PC-3 (cell line): ENCODE measurements around the gene LIN7B. TPM values are rescaled to one million over a fixed set of nuclear protein-coding genes. Genes with fewer than 3 reads are reported as not detected.

Experiments
- ATAC-seq: fragments of 200-7000 bp; cut with Tn5 transposase; 2 replicates; pipeline ENCODE4 v1.9.1; 2020; ENCODE audit warnings: mild to moderate bottlenecking, moderate library complexity
- BruUV-seq: library from RNA; stranded (reverse); fragments of 400-500 nt; replicated peaks from 2 replicates; lab custom pipeline; 2021; lab: Mats Ljungman, UMichigan
- CTCF ChIA-PET: fragments of 300-600 bp; sonication (Branson Sonifier 250); formaldehyde crosslinking; loops from one replicate; lab custom pipeline; 2022; ENCODE audit warnings: antibody characterized with exemption; lab: Charles Lee
- POLR2A ChIA-PET: fragments of 300-600 bp; sonication (Branson Sonifier 250); formaldehyde crosslinking; loops from one replicate; lab custom pipeline; 2022; ENCODE audit warnings: antibody characterized with exemption; ENCODE audit not compliant: unreplicated experiment; lab: Charles Lee
- DNase-seq: peaks from one replicate; pipeline ENCODE4 v3.0.0-alpha.2; 2015
- H2AFZ ChIP-seq: fragments of 300-600 bp; sonication (generic); 2 replicates; pipeline ENCODE4 v1.6.0; 2016; ENCODE audit warnings: antibody characterized with exemption, low read length
- H3F3A ChIP-seq: fragments of 300-600 bp; sonication (generic); one replicate; pipeline ENCODE4 v1.6.0; 2017; ENCODE audit warnings: antibody characterized with exemption, low read length, control low read depth, mild to moderate bottlenecking; ENCODE audit not compliant: unreplicated experiment
- H3K27ac ChIP-seq: fragments of 300-600 bp; sonication (generic); 2 replicates; pipeline ENCODE4 v1.5.1; 2016; ENCODE audit warnings: mild to moderate bottlenecking, low read length
- H3K27me3 ChIP-seq: fragments of 300-600 bp; sonication (generic); 2 replicates; pipeline ENCODE4 v1.6.1; 2016; ENCODE audit warnings: low read length, mixed read lengths
- H3K36me3 ChIP-seq: fragments of 300-600 bp; sonication (generic); 2 replicates; pipeline ENCODE4 v1.6.1; 2016; ENCODE audit warnings: low read depth, mixed run types, low read length, mixed read lengths
- H3K4me1 ChIP-seq: fragments of 300-600 bp; sonication (generic); 2 replicates; pipeline ENCODE4 v1.5.1; 2016; ENCODE audit warnings: low read length; ENCODE audit not compliant: insufficient read depth
- H3K4me2 ChIP-seq: fragments of 300-600 bp; sonication (generic); 2 replicates; pipeline ENCODE4 v1.6.0; 2016; ENCODE audit warnings: low read length
- H3K4me3 ChIP-seq: fragments of 300-600 bp; sonication (generic); 2 replicates; pipeline ENCODE4 v1.5.1; 2016; ENCODE audit warnings: mild to moderate bottlenecking, low read length, mixed read lengths
- H3K79me2 ChIP-seq: fragments of 300-600 bp; sonication (generic); 2 replicates; pipeline ENCODE4 v1.6.1; 2017; ENCODE audit warnings: low read length, mixed read lengths
- H3K9ac ChIP-seq: fragments of 300-600 bp; sonication (generic); 2 replicates; pipeline ENCODE4 v1.6.0; 2016; ENCODE audit warnings: mild to moderate bottlenecking, low read length
- H3K9me2 ChIP-seq: fragments of 300-600 bp; sonication (generic); replicated peaks from 2 replicates; pipeline ENCODE4 v1.6.1; 2016; ENCODE audit warnings: mixed run types, low read length, mixed read lengths
- H3K9me3 ChIP-seq: fragments of 300-600 bp; sonication (generic); 2 replicates; pipeline ENCODE4 v1.6.1; 2016; ENCODE audit warnings: low read length, mixed read lengths
- H4K20me1 ChIP-seq: fragments of 300-600 bp; sonication (generic); 2 replicates; pipeline ENCODE4 v1.6.1; 2016; ENCODE audit warnings: low read length, mixed read lengths
- EZH2 ChIP-seq: fragments of 300-600 bp; sonication (generic); IDR thresholded peaks from one replicate; pipeline ENCODE4 v1.6.1; 2017; ENCODE audit warnings: antibody characterized with exemption, mild to moderate bottlenecking, low read length; ENCODE audit not compliant: unreplicated experiment
- EZH2phosphoT487 ChIP-seq: fragments of 300-600 bp; sonication (generic); IDR thresholded peaks from 2 replicates; pipeline ENCODE4 v1.6.1; 2018; ENCODE audit warnings: mild to moderate bottlenecking, antibody characterized with exemption, low read length, borderline replicate concordance
- intact Hi-C: fragments of 100-400 bp; cut with micrococcal nuclease; formaldehyde crosslinking; loops from 2 replicates; pipeline ENCODE4 v1.9.0; 2023
- total RNA-seq: library from RNA; depleted of rRNA; stranded (reverse); fragments of >200 nt; gene quantifications from 2 replicates; pipeline ENCODE4 v1.2.3, GENCODE V29; 2014
- TF ChIP-seq, protein P1 (sequence below): fragments of 300-600 bp; sonication (generic); conservative IDR thresholded peaks from 2 replicates; pipeline ENCODE4 v1.5.1; 2017; ENCODE audit warnings: antibody characterized with exemption, low read depth, mild to moderate bottlenecking, low read length

LIN7B gene
- total RNA-seq, 1 experiment from 2014 or later: 11.6 TPM

DNA sequence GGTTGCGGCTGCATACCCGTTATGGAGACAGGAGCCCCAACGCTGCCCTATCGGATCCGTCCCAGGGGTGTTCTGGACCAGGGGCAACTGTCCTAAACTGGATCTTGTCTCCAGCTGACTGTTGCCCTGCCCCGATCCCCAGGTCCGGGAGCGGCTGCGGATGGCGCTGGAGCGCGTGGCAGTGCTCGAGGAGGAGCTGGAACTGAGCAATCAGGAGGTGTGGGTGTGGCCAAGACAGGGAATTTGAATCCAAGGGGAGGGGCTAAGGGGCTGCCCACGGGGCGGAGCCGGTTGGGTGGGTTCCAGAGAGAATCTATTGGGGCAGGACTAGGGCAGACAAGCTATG, 15.0 kb downstream of the LIN7B start:
- ATAC-seq: no peak
- Histone ChIP-seq H3K4me2 (no peak overlapping the region), H3K79me2 (no peaks in the 10 kb centered on the region), H3K27me3 (no peaks in the 10 kb centered on the region), H3K4me3 (no peak overlapping the region), H3K27ac (no peak overlapping the region), H3K36me3 (no peaks in the 10 kb centered on the region), H3K9me3 (no peaks in the 10 kb centered on the region), H2AFZ (no peak overlapping the region), H3K4me1 (no peaks in the 10 kb centered on the region; the same call in none of the 2 replicates), H3K9me2 (no peaks in the 10 kb centered on the region), H4K20me1 (no peaks in the 10 kb centered on the region), H3F3A (no peaks in the 10 kb centered on the region), H3K9ac (no peak overlapping the region)
- no peak for DNase-seq
- POLR2A ChIA-PET: no interaction called here
- TF ChIP-seq EZH2 (no peak), EZH2phosphoT487 (no peak)
- TF ChIP-seq, protein P1, sequence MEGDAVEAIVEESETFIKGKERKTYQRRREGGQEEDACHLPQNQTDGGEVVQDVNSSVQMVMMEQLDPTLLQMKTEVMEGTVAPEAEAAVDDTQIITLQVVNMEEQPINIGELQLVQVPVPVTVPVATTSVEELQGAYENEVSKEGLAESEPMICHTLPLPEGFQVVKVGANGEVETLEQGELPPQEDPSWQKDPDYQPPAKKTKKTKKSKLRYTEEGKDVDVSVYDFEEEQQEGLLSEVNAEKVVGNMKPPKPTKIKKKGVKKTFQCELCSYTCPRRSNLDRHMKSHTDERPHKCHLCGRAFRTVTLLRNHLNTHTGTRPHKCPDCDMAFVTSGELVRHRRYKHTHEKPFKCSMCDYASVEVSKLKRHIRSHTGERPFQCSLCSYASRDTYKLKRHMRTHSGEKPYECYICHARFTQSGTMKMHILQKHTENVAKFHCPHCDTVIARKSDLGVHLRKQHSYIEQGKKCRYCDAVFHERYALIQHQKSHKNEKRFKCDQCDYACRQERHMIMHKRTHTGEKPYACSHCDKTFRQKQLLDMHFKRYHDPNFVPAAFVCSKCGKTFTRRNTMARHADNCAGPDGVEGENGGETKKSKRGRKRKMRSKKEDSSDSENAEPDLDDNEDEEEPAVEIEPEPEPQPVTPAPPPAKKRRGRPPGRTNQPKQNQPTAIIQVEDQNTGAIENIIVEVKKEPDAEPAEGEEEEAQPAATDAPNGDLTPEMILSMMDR: no peak
- CTCF ChIA-PET: no interaction called here
- intact Hi-C loops: loop anchor here (2.0 kb wide), 1 partner anchor 14 kb away; no protein-coding TSS in a partner anchor
- BruUV-seq: no TSS peak

DNA sequence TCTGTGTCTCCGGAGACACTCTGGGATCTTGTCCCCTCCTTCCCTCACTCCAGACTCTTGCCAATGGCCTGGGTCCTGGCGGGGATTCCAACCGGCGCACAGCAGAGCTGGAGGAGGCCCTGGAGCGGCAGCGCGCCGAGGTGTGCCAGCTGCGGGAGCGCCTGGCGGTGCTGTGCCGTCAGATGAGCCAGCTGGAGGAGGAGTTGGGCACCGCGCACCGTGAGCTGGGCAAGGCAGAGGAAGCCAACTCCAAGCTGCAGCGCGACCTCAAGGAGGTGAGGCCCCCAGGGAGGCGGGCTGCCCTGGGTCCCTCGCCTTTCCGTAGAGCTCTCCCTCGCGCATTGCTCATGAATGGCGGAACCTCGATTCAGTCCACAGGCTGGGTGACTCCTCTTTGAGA, 16.2 kb downstream of the LIN7B start:
- no TSS peak for BruUV-seq

DNA sequence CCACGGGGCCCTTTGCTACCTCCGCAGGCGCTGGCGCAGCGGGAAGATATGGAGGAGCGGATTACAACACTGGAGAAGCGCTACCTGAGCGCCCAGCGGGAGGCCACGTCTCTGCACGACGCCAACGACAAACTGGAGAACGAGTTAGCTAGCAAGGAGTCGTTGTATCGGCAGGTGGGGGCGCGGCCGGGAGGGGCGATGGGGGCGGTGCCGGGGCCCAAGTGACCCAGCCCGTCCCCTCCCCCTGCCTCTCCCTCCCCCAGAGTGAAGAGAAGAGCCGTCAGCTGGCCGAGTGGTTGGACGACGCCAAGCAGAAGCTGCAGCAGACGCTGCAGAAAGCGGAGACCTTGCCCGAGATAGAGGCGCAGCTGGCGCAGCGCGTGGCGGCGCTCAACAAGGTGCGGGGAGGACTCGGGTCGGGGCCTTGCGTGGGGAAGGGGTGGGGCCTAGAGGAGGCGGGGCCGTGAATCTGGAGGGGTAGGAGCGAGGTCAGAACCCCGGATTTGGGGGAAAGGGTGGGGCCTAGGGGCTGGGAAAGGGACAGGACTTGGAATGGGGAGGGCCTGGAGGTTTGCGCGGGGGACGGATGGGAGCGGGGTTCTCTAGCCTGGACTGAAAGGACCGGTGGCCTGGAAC, 18.9 kb downstream of the LIN7B start:
- Histone ChIP-seq H4K20me1 (no peaks in the 10 kb centered on the region), H3K79me2 (no peaks in the 10 kb centered on the region), H3F3A (no peaks in the 10 kb centered on the region), H3K9ac (no peak overlapping the region), H3K9me2 (no peaks in the 10 kb centered on the region), H3K9me3 (no peaks in the 10 kb centered on the region), H3K36me3 (no peaks in the 10 kb centered on the region), H3K27ac (no peak overlapping the region), H3K4me2 (no peak overlapping the region), H3K4me3 (no peak overlapping the region), H2AFZ (no peak overlapping the region), H3K4me1 (no peaks in the 10 kb centered on the region; the same call in 1 of the 2 replicates), H3K27me3 (no peaks in the 10 kb centered on the region)
- intact Hi-C loops: no loop called here
- BruUV-seq: no TSS peak
- POLR2A ChIA-PET: no interaction called here
- CTCF ChIA-PET: no interaction called here
- ATAC-seq (no peak), DNase-seq (no peak)
- TF ChIP-seq EZH2: no peak
- TF ChIP-seq EZH2phosphoT487: no peak
- TF ChIP-seq, protein P1: no peak

More for the DNA sequence above, 16.2 kb downstream of the LIN7B start:
- no peak for ATAC-seq
- Histone ChIP-seq H3K9me2 (no peaks in the 10 kb centered on the region), H3K4me1 (no peaks in the 10 kb centered on the region; the same call in none of the 2 replicates), H3K4me2 (no peak overlapping the region), H3F3A (no peaks in the 10 kb centered on the region), H2AFZ (no peak overlapping the region), H3K27ac (no peak overlapping the region), H3K4me3 (no peak overlapping the region), H3K9me3 (no peaks in the 10 kb centered on the region), H3K79me2 (no peaks in the 10 kb centered on the region), H3K27me3 (no peaks in the 10 kb centered on the region), H3K36me3 (no peaks in the 10 kb centered on the region), H4K20me1 (no peaks in the 10 kb centered on the region), H3K9ac (no peak overlapping the region)
- intact Hi-C loops: no loop called here
- ChIA-PET CTCF (no interaction called here), POLR2A (no interaction called here)
- no peak for TF ChIP-seq EZH2phosphoT487
- no peak for TF ChIP-seq EZH2
- TF ChIP-seq, protein P1: no peak
- DNase-seq: no peak
